HUES64 (cell line): ENCODE data around the gene UBQLNL. TPM values are rescaled to one million over a fixed set of nuclear protein-coding genes. Genes with fewer than 3 reads are reported as not detected.

Source experiments
- H3K27ac ChIP-seq: 2 replicates; pipeline ENCODE4 v1.7.0; 2013; ENCODE audit warnings: low read depth, low read length, inconsistent platforms
- H3K27me3 ChIP-seq: 2 replicates; pipeline ENCODE4 v1.6.1; 2013; ENCODE audit warnings: mild to moderate bottlenecking, low read length; ENCODE audit not compliant: insufficient read depth
- H3K36me3 ChIP-seq: 2 replicates; pipeline ENCODE4 v1.6.1; 2013; ENCODE audit warnings: mild to moderate bottlenecking, low read length; ENCODE audit not compliant: insufficient read depth
- H3K4me1 ChIP-seq: 2 replicates; pipeline ENCODE4 v1.6.1; 2013; ENCODE audit warnings: mild to moderate bottlenecking, low read length, moderate library complexity; ENCODE audit not compliant: insufficient read depth
- H3K4me3 ChIP-seq: 2 replicates; pipeline ENCODE4 v1.5.1; 2013; ENCODE audit warnings: mild to moderate bottlenecking, low read length, moderate library complexity
- H3K9ac ChIP-seq: 2 replicates; pipeline ENCODE4 v1.6.1; 2013; ENCODE audit warnings: mild to moderate bottlenecking, low read depth, low read length
- H3K9me3 ChIP-seq: 2 replicates; pipeline ENCODE4 v1.6.1; 2013; ENCODE audit warnings: low read depth, low read length; ENCODE audit not compliant: insufficient read depth
- WGBS: fragments of 150-250, 120-280 bp; methylation state at CpG from one replicate; pipeline ENCODE4 v1.1.7; 2013; ENCODE audit warnings: missing lambda C conversion rate; 5-methylcytosine and 5-hydroxymethylcytosine counted together
- polyA plus RNA-seq, 2 experiments: library from polyadenylated mRNA; stranded (reverse); fragments of 50-300 nt; gene quantifications; one replicate each; pipeline ENCODE4 v1.2.3, GENCODE V29; 2013

Gene UBQLNL, protein sequence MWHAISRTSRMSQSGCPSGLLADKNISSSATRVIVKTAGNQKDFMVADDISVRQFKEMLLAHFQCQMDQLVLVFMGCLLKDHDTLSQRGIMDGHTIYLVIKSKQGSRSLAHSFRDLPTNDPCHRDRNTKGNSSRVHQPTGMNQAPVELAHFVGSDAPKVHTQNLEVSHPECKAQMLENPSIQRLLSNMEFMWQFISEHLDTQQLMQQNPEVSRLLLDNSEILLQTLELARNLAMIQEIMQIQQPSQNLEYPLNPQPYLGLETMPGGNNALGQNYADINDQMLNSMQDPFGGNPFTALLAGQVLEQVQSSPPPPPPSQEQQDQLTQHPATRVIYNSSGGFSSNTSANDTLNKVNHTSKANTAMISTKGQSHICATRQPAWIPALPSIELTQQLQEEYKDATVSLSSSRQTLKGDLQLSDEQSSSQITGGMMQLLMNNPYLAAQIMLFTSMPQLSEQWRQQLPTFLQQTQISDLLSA
- 0.10 TPM for polyA plus RNA-seq (2013, experiment 1 of 2)
- polyA plus RNA-seq (2013, experiment 2 of 2) = not detected

DNA sequence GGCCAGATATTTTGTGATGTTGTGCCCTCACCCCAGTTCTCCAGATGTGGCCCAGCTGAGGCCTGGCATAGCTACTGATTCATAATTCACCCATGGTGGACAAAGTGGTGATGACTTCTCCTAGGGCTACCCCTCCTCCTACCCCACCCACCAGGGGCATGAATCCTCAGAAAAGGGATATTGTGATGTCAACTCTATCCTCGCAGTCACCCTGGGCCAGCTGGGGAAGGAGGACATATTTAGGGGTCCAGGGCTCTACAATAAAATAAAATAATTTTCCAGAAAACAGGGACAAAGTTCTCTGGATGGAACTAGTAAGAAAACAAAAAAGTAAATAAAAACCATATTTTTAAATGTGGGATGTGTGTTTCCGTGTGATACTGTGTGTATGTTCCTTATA, at the start of gene UBQLNL:
Gene UBQLNL, minus strand, starts transcription at position 101 of the 400 bp plus-strand sequence. CDS start 258 bp downstream, outside the sequence.
- WGBS = 100% methylated on average over 1 of the region's 2 CpGs
- H3K27me3 ChIP-seq = no peaks in the 10 kb centered on the region
- H3K9me3 ChIP-seq = no peaks in the 10 kb centered on the region
- no peaks in the 10 kb centered on the region for H3K4me1 ChIP-seq
- no peaks in the 10 kb centered on the region for H3K36me3 ChIP-seq
- H3K9ac ChIP-seq = no peak within 1 kb of the TSS
- H3K27ac ChIP-seq = no peak within 1 kb of the TSS
- H3K4me3 ChIP-seq = no peak within 1 kb of the TSS

DNA sequence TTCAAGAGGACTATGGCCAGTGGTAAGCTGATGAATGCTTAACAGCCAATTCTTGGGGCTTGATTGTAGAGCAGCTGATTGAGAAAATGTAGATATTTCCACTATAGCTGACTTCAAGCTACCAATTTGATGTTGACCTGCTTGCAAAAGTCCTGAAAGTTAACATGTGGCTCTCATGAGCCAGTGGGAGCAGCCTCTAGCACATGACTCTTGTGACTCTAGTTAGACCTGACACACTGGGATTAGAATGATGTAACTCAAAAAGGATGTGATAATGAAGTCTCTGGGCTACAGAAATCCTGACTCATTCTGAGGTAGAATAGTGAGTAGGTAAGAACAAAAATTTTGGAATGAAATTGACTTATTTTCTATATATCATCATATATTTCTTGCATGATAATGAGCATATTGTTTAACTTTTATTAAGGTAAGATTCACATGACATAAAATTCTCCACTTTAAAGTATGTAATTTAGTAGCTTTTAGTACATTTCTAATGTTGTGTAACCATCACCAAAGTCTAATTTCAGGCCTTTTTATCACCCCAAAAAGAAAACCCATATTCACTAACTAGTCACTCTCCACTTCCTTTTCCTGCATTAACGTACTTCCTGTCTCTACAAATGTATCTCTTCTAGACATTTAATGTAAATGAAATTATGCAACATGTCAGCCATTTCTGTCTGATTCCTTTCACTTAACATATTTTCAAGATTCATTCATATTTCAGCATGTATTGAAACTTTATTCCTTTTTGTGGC, 47.9 kb upstream of the UBQLNL start:
- no peak overlapping the region for H3K27ac ChIP-seq
- 89% methylated on average over 1 of the region's 1 CpG for WGBS
- H3K4me1 ChIP-seq = no peaks in the 10 kb centered on the region
- H3K36me3 ChIP-seq = no peaks in the 10 kb centered on the region
- no peak overlapping the region for H3K9ac ChIP-seq
- no peaks in the 10 kb centered on the region for H3K9me3 ChIP-seq
- H3K27me3 ChIP-seq = no peaks in the 10 kb centered on the region
- H3K4me3 ChIP-seq = no peak overlapping the region

DNA sequence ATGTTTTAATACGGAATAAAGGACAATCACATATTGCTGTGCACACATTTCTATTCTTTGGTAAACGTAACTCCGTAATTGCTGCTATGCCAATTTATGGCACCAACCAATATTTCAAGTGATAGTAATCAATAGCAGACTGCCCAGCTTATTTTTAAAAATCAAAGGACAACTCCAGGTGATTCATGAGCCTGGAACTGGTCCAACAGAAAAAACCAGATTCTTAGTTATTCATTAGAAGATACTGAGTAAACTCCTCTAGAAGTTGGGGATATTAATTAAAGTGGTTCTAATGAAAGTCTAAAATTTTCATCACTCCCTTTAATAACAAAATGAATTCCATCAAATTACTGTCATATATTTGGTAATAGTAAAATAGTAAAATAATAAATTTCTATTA, 41.3 kb upstream of the UBQLNL start:
- H3K36me3 ChIP-seq = no peaks in the 10 kb centered on the region
- 68% methylated on average over 3 of the region's 3 CpGs for WGBS
- no peaks in the 10 kb centered on the region for H3K27me3 ChIP-seq
- peaks cover 12% of the 10 kb centered on the region; the same call in 1 of the 2 replicates for H3K4me1 ChIP-seq
- no peaks in the 10 kb centered on the region for H3K9me3 ChIP-seq
- H3K9ac ChIP-seq = no peak overlapping the region
- H3K4me3 ChIP-seq = no peak overlapping the region
- no peak overlapping the region for H3K27ac ChIP-seq

DNA sequence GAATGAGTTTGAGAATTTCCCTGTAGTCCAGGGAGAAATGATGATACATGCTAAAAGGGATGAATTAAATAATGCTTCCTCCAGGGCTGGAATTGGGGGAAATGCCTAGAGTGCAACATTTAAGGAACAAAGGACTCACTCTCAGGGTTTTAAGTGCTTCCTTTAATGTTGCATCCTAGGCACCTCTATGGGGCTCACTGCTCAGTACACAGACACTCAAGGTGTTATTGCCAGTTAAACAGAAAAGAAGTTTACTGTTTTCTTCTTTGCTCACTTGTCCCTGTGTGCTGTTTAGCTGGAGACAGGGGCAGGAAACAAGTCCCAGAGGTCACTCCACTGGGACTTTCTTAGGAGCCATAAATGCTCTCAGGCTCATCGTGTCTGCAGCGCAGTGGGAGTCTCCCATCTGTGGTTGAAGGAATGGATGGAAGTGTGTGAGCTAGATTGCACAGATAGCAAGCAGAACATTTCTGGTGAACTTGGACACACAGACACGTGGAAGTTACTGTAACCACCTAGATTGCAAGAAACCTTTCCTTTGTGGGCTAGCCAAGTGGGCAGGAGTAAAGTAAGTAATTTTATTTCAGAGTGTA, 40.2 kb upstream of the UBQLNL start:
- Histone ChIP-seq H3K36me3 (no peaks in the 10 kb centered on the region), H3K4me3 (no peak overlapping the region), H3K9me3 (no peaks in the 10 kb centered on the region), H3K27me3 (no peaks in the 10 kb centered on the region), H3K9ac (no peak overlapping the region), H3K27ac (no peak overlapping the region), H3K4me1 (peaks cover 12% of the 10 kb centered on the region; the same call in 1 of the 2 replicates)
- 76% methylated on average over 3 of the region's 3 CpGs for WGBS

DNA sequence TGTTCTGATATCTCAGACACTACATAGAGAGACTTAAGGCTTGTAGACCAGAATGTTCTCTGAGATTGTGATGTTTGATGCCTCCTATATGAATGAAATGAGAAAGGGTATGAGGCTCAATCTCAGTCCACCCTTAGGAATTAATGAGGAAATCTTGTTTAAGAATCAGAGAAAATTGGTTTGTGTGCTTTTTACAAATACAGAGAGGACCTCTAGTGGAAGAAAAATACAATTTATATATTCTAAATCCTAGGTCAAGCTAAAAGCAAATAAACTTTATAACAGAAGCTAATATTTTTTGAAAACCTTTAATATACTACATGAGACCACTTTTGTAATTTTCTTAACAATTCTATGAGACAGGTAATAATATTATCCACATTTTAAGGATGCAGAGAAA, 36.8 kb upstream of the UBQLNL start:
- no peaks in the 10 kb centered on the region for H3K27me3 ChIP-seq
- no peak overlapping the region for H3K27ac ChIP-seq
- H3K9me3 ChIP-seq = no peaks in the 10 kb centered on the region
- H3K4me3 ChIP-seq = no peak overlapping the region
- H3K36me3 ChIP-seq = no peaks in the 10 kb centered on the region
- peaks cover 12% of the 10 kb centered on the region; the same call in 1 of the 2 replicates for H3K4me1 ChIP-seq
- H3K9ac ChIP-seq = no peak overlapping the region

DNA sequence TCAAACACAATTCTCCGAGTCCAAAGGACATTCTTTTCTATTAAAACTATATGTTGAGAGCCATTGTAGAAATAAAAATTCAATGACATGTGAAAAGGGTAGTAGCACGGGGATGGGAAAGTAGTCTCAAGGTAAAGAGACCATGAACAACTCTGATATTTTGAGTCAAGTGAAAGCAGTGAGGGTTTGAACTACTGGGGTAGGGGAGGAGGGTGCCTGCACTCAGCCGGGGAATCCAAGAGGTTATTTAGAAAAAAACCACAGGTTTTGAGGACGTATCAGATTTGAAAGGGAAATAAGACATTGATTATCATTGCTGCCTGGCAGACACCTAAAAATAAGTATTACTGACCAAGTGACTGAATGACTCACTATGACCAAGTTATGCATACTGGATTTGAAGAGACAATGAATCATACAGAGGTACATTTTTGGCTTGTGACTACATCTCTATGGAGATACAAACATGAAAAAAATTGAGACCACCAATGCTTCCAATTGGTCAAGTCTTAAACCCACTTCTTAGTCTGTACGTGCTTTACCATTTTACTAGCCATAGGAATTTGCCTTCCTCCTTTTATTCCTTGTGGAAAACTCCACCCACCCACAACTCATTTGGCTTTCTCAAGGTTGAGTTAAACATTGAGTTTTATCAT, 34.1 kb upstream of the UBQLNL start:
- no peak overlapping the region for H3K4me3 ChIP-seq
- 84% methylated on average over 4 of the region's 5 CpGs for WGBS
- no peak overlapping the region for H3K27ac ChIP-seq
- H3K27me3 ChIP-seq = no peaks in the 10 kb centered on the region
- H3K4me1 ChIP-seq = no peaks in the 10 kb centered on the region
- H3K9me3 ChIP-seq = no peaks in the 10 kb centered on the region
- no peak overlapping the region for H3K9ac ChIP-seq
- no peaks in the 10 kb centered on the region for H3K36me3 ChIP-seq

DNA sequence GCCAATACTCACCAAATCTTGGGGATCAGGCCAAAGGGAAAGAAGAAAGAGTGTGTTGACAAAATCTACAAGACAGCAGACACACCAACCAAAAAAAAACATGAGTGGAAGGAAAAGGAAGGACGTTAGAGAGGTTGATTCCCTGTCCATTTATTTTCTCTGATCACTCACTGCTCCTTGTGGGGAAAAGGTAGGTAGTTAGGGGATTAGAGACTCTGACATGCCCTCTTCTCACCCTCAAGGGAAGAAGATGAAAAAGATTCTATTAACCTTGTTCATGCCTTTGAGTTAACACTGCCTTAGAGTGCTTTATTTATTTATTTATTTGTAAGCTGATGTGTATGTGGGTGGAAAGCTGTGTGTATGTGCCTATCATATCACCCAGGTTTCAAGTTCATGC, 31.9 kb upstream of the UBQLNL start, which contains the start of gene OR52H1:
Gene OR52H1, minus strand, starts transcription at position 101 of the 400 bp plus-strand sequence. CDS start 3,035 bp downstream, outside the sequence.
- Histone ChIP-seq H3K27ac (no peak within 1 kb of the TSS), H3K36me3 (no peaks in the 10 kb centered on the region), H3K27me3 (no peaks in the 10 kb centered on the region), H3K4me1 (no peaks in the 10 kb centered on the region), H3K4me3 (no peak within 1 kb of the TSS), H3K9ac (no peak within 1 kb of the TSS), H3K9me3 (no peaks in the 10 kb centered on the region)
- WGBS = no CpG with 5 or more reads among the region's 1 CpG

DNA sequence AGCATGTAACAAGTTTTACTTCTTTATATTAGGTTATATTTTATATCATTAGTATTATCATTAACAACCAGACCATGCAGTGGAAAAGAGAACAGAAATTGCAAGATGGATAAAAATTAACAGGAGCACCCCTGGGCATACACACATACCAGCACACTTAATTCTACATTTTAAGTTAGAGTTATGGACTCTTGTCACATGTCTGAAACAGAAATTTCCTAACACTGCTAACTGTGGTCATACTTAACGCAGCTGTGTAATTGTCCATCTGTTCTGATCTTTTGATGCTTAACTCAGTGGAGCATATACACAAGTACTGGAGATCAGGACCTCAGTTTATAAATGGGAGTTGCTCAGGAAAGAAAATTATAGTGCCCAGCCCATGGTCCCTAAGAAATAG, 31.5 kb upstream of the UBQLNL start:
- Histone ChIP-seq H3K9me3 (no peaks in the 10 kb centered on the region), H3K36me3 (no peaks in the 10 kb centered on the region), H3K4me1 (no peaks in the 10 kb centered on the region), H3K4me3 (no peak overlapping the region), H3K27me3 (no peaks in the 10 kb centered on the region), H3K27ac (no peak overlapping the region), H3K9ac (no peak overlapping the region)
- 100% methylated on average over 1 of the region's 1 CpG for WGBS

DNA sequence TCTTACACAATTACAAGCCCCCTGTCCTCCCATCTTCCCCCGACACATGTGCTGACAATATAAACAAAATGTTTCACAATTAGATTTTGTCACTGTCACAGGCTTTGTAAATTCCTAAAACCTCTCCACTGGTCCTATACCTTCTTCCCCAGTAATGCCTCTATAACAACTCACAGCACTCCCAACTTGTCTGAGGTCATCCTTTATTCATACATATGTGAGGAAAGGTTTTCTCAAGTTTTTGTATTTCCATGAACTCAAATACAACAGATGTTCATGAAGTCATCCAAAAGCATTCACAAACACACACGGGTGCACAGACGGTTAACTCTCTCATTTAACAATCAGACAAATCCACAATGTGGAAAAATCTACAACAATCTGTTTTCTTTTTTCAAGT, 30.0 kb upstream of the UBQLNL start:
- H3K36me3 ChIP-seq = no peaks in the 10 kb centered on the region
- H3K4me3 ChIP-seq = no peak overlapping the region
- no peaks in the 10 kb centered on the region for H3K9me3 ChIP-seq
- 92% methylated on average over 3 of the region's 3 CpGs for WGBS
- no peak overlapping the region for H3K9ac ChIP-seq
- H3K4me1 ChIP-seq = no peaks in the 10 kb centered on the region
- H3K27me3 ChIP-seq = no peaks in the 10 kb centered on the region
- H3K27ac ChIP-seq = no peak overlapping the region

DNA sequence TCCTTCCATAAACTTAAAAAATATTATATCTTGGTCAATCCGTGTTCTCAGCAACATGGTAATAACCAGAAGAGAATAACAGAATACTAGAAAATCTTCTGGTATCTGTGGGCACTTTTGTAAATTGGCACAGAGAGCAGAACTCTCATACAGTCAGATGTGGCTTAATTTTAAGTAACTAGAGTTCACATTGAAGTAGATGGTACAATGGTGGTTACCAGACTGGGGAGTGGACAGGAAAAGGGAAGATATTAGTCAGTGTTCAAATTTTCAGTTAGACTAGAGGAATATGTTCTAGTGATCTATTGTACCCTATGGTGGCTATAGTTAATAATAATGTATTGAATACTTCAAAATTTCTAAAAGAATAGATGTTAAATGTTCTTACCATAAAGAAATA, 24.9 kb upstream of the UBQLNL start:
- WGBS = no CpG with 5 or more reads among the region's 1 CpG

More for the DNA sequence above, 24.9 kb upstream of the UBQLNL start:
- no peaks in the 10 kb centered on the region for H3K27me3 ChIP-seq
- H3K36me3 ChIP-seq = no peaks in the 10 kb centered on the region
- H3K4me1 ChIP-seq = no peaks in the 10 kb centered on the region
- no peak overlapping the region for H3K27ac ChIP-seq
- H3K9me3 ChIP-seq = no peaks in the 10 kb centered on the region
- H3K4me3 ChIP-seq = no peak overlapping the region
- no peak overlapping the region for H3K9ac ChIP-seq
